ENCODE data around the gene EPN3. TPM values are rescaled to one million over a fixed set of nuclear protein-coding genes. Genes with fewer than 3 reads are reported as not detected.

EPN3 gene
- polyA plus RNA-seq, 1 experiment = not detected

GRCh38 chr17:50533185-50533584 is 650 bp downstream of the EPN3 start:
- no peaks in the 10 kb centered on the region for H3K36me3 ChIP-seq (ENCODE audit: control insufficient read depth, insufficient read depth, low read length)
- H3K27me3 ChIP-seq (ENCODE audit: control insufficient read depth, insufficient read depth, low read length) = peaks cover 34% of the 10 kb centered on the region
- H3K4me3 ChIP-seq (ENCODE audit: low read depth, low read length) = no peak overlapping the region
- ChIA-PET CTCF (interaction anchor here (0.7 to 1.2 kb wide), 3 partner anchors 9 to 18 kb away, joined by 3 read pairs; no protein-coding TSS in a partner anchor), POLR2A (no interaction called here)
- TF ChIP-seq CTCF (IDR thresholded peaks at IDR 0.05; ENCODE audit: insufficient read depth, low read depth, low read length) = no peak
- no peak for DNase-seq (ENCODE audit: low read depth)

- POLR2A ChIA-PET = no interaction called here
- TF ChIP-seq CTCF (IDR thresholded peaks at IDR 0.05; ENCODE audit: insufficient read depth, low read depth, low read length) = no peak
These were observed 1.2 kb downstream of the EPN3 start for GRCh38 chr17:50533720-50534148.

GRCh38 chr17:50534222-50534978 is 1.9 kb downstream of the EPN3 start:
- Histone ChIP-seq H3K4me3 (ENCODE audit: low read depth, low read length) (no peak overlapping the region), H3K36me3 (ENCODE audit: control insufficient read depth, insufficient read depth, low read length) (no peaks in the 10 kb centered on the region), H3K27me3 (ENCODE audit: control insufficient read depth, insufficient read depth, low read length) (peaks cover 29% of the 10 kb centered on the region)
- DNase-seq (ENCODE audit: low read depth) = no peak
- POLR2A ChIA-PET = no interaction called here
- 0 out of 2 replicates have a peak, but pooled peaks have one; percentile 9 for TF ChIP-seq CTCF (IDR thresholded peaks at IDR 0.05; ENCODE audit: insufficient read depth, low read depth, low read length)
- CTCF ChIA-PET = interaction anchor here (1.2 kb wide), 1 partner anchor 8 kb away, joined by 3 read pairs; no protein-coding TSS in a partner anchor

More at GRCh38 chr17:50533720-50534148, 1.2 kb downstream of the EPN3 start:
- no peak for DNase-seq (ENCODE audit: low read depth)
- Histone ChIP-seq H3K4me3 (ENCODE audit: low read depth, low read length) (no peak overlapping the region), H3K36me3 (ENCODE audit: control insufficient read depth, insufficient read depth, low read length) (no peaks in the 10 kb centered on the region), H3K27me3 (ENCODE audit: control insufficient read depth, insufficient read depth, low read length) (peaks cover 32% of the 10 kb centered on the region)
- CTCF ChIA-PET = interaction anchor here (1.2 kb wide), 1 partner anchor 8 kb away, joined by 3 read pairs; no protein-coding TSS in a partner anchor

- CTCF ChIA-PET = no interaction called here
- POLR2A ChIA-PET = no interaction called here
These were observed 2.4 kb downstream of the EPN3 start for GRCh38 chr17:50534979-50535326.

GRCh38 chr17:50535407-50535806 is 2.9 kb downstream of the EPN3 start:
- CTCF ChIA-PET = no interaction called here
- Histone ChIP-seq H3K4me3 (ENCODE audit: low read depth, low read length) (no peak overlapping the region), H3K36me3 (ENCODE audit: control insufficient read depth, insufficient read depth, low read length) (no peaks in the 10 kb centered on the region), H3K27me3 (ENCODE audit: control insufficient read depth, insufficient read depth, low read length) (peaks cover 26% of the 10 kb centered on the region)
- POLR2A ChIA-PET = no interaction called here
- no peak for TF ChIP-seq CTCF (IDR thresholded peaks at IDR 0.05; ENCODE audit: insufficient read depth, low read depth, low read length)
- no peak for DNase-seq (ENCODE audit: low read depth)

More at GRCh38 chr17:50534979-50535326, 2.4 kb downstream of the EPN3 start:
- Histone ChIP-seq H3K4me3 (ENCODE audit: low read depth, low read length) (no peak overlapping the region), H3K36me3 (ENCODE audit: control insufficient read depth, insufficient read depth, low read length) (no peaks in the 10 kb centered on the region), H3K27me3 (ENCODE audit: control insufficient read depth, insufficient read depth, low read length) (peaks cover 26% of the 10 kb centered on the region)
- TF ChIP-seq CTCF (IDR thresholded peaks at IDR 0.05; ENCODE audit: insufficient read depth, low read depth, low read length) = no peak
- no peak for DNase-seq (ENCODE audit: low read depth)
